ENCODE data around the gene CLEC16A.

Gene CLEC16A

DNA sequence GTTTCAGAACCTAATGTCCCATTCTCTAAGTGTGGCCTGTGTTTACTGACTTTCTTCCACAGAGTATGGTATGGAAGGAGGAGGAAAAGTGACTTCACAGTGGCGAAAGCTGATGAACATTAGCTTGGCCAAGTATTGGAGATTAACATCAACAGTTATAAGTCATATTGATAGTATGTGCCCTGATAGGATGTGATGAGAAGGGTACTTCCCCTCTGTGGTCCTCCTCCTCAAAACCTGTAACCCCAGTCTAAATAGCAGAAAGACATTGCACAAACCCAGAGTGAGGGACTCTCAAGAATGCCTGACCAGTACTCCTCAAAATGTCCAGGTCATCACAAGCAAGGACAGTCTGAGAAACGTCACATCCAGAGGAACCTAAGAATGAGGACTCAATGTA, 73.1 kb downstream of the CLEC16A start:
- no peak for DNase-seq (ENCODE audit: low spot score)

- no peak for DNase-seq (ENCODE audit: low spot score)
Observed at GRCh38 chr16:11020388-11020787, 76.0 kb downstream of the CLEC16A start.

DNA sequence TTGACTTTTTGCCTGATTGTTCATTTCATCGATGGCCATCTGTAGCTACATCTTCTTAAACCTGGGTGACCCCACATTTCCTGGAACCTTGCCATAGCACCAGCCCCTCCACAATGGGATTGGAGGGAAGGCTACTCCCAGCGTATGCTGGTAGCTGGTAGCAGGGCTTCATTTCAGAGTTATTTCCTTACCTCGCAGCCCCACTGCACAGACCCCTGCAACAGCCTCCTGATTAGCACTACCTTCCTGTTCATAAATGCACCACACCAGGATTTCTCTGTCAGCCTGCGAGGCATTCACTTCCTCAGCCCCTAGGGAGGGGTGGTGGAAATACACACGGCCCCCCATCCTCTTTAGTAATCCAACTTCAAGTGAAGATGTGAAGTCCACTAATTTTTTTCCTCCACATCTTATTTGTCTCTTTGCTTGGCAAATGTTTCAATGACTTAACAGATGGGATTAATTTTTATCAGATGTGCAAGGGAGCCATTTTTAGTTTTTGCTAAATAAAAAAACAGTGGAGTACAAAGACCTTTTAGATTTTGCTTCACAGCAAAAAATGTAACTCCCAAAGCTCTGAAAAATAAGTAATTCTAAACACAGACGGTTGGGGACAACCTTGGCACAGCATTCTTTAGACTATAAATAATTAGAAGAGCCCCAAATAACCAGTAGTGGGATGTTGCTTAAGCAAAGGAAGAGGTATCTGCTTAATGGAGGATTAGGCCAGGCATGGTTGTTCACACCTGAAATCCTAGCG, 76.6 kb downstream of the CLEC16A start:
- DNase-seq (ENCODE audit: low spot score), result no peak

GRCh38 chr16:11022002-11022401, 77.6 kb downstream of the CLEC16A start:
- no peak for DNase-seq (ENCODE audit: low spot score)

- DNase-seq (ENCODE audit: low spot score), result no peak
Observed at GRCh38 chr16:11023262-11024039, 79.1 kb downstream of the CLEC16A start.

DNA sequence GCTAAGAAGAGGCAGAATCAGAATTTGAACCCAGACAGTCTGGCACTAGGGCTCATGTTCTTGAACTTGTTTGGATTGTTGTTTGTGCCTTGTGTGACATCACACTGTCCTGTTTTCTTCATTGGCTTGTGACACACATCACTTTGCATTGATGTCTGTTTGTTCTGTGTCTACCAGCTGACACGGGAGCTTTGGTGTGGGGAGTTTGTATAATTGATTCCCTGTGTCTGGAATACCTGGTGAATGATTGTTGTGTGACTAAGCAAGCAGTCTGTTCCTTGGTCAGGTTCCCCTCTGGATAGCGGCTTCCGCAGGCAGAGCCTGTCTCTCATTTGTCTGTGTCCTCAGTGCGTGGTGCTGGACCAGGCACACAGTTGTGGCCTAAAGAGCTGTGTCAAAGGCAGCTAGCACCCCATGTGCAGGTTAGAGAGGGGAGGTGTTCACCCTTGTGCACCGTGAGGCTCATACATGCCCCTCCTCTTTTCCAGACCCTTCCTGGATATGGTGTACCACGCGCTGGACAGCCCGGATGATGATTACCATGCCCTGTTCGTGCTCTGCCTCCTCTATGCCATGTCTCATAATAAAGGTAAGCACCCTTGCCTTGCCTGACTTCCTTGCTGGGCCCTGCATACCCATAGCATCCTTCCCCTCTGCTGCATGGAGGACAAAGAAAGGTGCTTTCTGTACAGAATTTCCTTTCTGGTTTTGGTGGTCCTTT, 80.1 kb downstream of the CLEC16A start:
- DNase-seq (ENCODE audit: low spot score), result no peak

DNA sequence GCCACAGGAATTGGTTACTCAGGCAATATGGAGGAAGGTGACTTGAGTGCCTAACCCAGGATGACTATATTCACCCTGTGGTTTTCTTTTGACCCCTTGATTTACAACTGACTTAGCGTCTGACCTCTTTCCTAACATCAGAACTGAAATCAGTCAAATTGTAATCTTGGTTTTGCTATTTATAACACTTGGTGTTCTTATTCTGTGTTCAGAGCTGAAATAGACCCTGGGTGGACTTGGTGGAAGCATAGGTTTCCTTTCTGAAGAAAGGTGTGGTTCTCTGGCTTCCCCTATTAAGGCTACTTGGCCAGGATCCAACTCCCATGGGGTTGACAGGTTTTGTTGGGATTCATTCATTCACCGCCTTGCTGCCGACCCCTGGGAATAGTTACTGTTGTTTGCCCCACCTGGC, 80.8 kb downstream of the CLEC16A start:
- no peak for DNase-seq (ENCODE audit: low spot score)

DNA sequence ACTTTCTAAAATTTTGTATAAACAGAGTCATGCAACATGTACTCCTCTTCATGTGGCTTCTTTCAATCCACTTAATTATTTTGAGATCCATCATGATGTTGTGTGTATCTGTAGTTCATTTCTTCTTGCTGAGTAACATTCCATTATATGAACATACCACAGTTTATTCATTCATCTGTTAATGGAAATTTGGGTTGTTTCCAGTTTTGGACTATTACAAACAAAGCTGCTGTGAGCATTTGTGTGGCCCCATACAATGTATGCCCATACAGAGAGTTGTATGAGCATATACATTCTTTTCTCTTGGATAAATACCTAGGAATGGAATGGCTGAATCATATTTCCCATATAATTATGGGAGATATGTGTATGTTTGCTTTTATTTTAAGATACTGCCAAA, 85.6 kb downstream of the CLEC16A start:
- DNase-seq (ENCODE audit: low spot score), result no peak

DNA sequence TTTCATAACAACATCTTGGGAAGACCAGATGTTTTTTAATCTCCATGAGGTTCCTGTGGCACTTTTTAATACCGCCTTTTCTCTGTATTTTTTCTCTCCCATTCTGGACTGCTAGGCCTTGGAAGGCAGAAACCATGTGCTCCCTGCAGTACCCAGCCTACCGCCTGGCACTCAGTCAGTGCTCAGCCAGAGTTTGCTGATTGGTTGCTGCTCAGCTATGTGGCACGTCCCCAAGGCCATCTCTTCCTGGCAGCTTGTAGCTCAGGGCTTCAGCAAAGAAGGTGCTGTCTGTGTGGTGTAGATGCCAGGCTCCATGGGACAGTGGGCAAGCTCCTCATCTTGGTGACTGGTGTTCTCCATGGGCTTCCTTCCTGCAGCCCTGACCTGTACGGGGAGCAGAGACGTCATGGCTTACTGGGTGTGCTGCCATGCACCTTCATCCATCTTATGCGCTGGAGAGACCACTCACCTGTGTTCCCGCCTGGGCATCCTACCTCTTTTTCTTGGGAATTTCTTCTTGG, 86.7 kb downstream of the CLEC16A start:
- no peak for DNase-seq (ENCODE audit: low spot score)

DNA sequence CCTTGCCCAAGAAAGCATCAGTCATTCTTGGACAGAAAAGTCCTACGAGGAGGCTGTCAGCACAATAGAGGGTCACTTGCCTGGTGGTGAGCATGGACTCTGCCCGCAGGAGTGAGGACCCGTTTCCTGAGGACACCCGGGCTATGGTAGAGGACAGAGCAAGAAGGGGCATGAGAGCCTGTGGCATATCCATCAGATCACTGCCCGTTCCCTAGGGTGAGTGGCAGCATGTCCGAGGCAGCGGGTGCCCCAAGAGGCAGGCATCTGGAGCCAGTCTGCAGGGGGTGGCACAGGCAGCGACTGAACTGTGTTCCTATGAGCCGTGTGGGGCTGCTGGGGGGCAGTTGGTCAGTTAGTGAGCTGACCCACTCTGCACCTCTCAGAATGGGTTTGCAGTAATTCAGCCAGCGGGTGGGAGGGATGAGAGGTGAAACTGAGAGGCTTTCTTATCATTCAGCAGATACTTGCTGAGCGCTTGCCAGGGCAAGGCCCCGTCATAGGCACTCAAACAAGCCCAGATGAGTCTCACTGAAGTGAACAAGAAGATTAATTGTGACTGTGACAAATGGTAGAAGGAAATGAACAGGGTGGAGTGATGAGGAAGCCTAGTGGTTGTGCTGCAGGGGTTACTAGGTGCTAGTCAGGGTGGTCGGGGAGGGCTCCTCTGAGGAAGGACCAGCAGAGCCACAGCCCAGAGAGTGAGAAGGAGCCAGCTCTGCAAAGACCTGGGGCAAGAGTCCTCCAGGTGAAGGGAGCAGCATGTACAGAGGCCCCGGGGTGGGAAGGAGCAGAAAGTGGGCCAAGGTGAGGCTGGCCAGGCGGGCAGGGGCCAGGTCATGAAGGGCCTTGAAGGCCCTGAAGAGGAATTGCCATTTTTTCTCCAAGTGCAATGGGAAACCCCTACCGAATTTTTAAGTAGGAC, 87.9 kb downstream of the CLEC16A start:
- no peak for DNase-seq (ENCODE audit: low spot score)

- no peak for DNase-seq (ENCODE audit: low spot score)
Observed at GRCh38 chr16:11032922-11033291, 88.5 kb downstream of the CLEC16A start.

DNA sequence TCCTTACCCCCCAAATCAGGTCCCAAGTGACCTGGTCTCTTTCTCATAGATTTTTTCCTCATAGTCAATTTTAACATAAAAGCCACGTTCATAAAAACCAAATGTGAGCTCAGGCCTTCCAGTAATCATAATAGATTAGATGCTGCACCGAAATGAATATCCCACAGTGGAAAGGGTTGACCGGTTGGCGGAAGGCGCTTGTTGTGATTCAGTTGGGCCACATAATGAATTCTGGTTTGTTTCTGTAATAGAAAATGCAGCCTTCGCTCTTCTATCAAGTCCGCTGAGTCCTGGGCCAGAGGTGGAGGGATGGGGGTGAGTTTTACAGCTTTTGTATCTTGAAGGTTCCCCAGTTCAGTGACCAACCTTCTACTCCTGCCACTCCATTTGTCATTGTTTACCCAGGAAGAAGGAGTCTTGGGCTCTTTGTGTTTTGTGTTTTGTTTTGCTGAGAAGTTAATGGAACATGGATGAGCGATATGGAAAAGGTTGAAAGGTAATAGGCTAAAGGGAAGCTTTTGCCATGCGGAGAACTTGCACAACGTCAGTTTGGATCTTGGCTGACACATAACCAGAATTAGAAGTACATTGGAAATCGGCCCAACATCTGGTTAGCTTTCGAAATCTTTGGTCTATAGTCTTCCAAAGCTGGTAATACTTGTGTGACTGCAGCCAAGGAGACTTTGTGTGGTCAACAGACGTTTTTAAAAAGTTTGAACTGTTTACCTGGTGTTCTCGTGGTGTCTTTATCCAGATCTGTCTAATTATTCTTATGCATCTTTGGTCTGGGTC, 89.5 kb downstream of the CLEC16A start:
- DNase-seq (ENCODE audit: low spot score), result no peak

- DNase-seq (ENCODE audit: low spot score), result no peak
Observed at GRCh38 chr16:11034481-11034931, 90.1 kb downstream of the CLEC16A start.

GRCh38 chr16:11035096-11035495, 90.7 kb downstream of the CLEC16A start:
- no peak for DNase-seq (ENCODE audit: low spot score)

DNA sequence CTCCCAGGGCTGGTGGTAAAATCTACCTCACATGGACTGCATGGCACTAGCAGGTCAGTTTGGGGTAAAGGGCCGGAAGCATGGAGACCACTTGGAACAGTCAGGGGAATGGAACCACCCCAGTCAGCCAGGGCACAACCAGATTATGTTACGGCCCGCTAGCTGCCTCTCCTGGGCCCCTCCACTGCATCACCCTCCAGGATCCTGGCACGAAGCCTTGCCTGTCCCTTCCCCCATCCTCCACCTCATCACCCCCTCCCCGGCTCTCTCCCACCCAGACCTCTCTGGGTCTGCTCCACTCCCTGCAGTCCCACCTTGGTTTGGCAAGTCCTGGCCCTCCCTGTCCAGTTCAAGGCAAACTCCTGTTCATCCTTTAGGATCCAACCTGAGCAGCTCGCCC, 91.7 kb downstream of the CLEC16A start:
- DNase-seq (ENCODE audit: low spot score), result no peak

DNA sequence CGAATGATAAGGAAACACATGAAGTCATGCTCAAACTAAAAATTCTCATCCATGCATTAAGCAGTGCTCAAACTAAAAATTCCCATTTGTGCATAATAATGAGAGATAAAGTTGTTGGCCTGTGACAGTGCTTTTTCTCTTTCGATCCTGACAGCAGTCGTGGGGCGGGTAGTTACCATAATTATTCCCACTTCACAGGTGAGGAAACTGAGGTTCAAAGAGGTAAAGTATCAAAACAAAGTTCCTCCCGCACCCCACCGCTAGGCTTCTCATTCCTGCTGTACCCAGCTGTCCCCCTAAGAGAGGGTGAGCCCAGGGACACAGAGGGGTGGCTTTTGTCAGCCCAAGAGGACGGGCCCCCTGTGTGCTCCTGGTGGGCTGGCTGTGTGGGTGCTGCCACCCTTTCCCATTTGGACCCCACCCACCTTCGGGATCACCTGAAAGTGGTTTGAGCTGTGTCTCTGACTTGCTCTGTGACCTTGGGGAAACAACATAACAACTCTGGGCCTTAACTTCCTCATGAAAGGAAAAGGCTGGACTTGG, 92.6 kb downstream of the CLEC16A start:
- no peak for DNase-seq (ENCODE audit: low spot score)

- DNase-seq (ENCODE audit: low spot score), result no peak
Observed at GRCh38 chr16:11038305-11038704, 93.9 kb downstream of the CLEC16A start.

GRCh38 chr16:11038777-11039176, 94.4 kb downstream of the CLEC16A start:
- DNase-seq (ENCODE audit: low spot score), result no peak

DNA sequence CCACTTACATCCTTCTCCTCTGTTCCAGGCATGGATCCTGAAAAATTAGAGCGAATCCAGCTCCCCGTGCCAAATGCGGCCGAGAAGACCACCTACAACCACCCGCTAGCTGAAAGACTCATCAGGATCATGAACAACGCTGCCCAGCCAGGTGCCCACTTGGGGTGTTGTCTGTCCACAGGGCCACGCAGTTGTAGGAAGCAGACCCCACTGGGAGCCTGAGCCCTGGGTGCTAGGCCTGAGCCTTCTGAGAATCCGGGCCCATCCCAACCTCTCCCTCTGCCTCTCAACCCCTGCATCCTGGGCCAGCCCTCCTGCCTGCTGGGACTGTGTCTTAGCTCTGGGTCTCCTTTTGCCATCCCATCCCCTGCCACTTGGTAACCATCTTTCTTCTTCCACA, 95.4 kb downstream of the CLEC16A start:
- DNase-seq (ENCODE audit: low spot score), result no peak

DNA sequence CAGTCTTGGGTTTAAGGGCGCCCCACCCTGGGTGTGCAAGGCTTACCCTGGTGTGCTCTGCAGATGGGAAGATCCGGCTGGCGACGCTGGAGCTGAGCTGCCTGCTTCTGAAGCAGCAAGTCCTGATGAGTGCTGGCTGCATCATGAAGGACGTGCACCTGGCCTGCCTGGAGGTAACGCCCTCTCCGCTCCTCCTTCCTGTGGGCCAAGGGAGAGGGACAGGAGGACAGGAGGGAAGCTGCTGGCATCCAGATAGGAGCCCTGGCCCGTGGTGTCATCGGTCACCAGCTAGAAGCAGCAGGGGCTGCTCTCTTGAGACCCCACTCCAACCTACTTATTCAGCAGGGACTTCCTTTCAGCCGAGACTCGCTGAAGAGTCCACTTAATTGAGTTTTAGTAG, 97.8 kb downstream of the CLEC16A start:
- no peak for DNase-seq (ENCODE audit: low spot score)

All from left forelimb (tissue), 1 donor.